Upper lobe of left lung (tissue), 4 donors: ENCODE measurements around the gene TRAPPC1.

ENCODE experiments used
- CTCF ChIP-seq, 6 experiments: fragments of 450-650 bp in 4 of 6; fragments of 200-600 bp in 2 of 6; sonication (generic) in 2 of 6; IDR thresholded peaks; one replicate each; pipeline ENCODE4 v1.5.1; 2016 to 2019; ENCODE audit warnings: antibody characterized with exemption in 6 of 6
- EP300 ChIP-seq, 4 donors: sonication (generic); formaldehyde crosslinking; IDR thresholded peaks; one replicate each; pipeline ENCODE4 v1.5.1; 2017; ENCODE audit warnings: antibody characterized with exemption in 4 of 4, control low read depth in 2 of 4
- POLR2A ChIP-seq, 4 donors: fragments of 450-650 bp; IDR thresholded peaks; one replicate each; pipeline ENCODE4 v1.5.1; 2016 to 2017; ENCODE audit warnings: antibody characterized with exemption in 4 of 4, mild to moderate bottlenecking in 2 of 4
- POLR2AphosphoS5 ChIP-seq, 2 donors: sonication (generic); formaldehyde crosslinking; IDR thresholded peaks; one replicate each; pipeline ENCODE4 v1.5.1; 2017; ENCODE audit warnings: antibody characterized with exemption in 2 of 2

- TF ChIP-seq CTCF (IDR thresholded peaks at IDR 0.05) = peak in 4 of 6 experiments; percentile 39 to 54 (median 40)
- TF ChIP-seq POLR2A (IDR thresholded peaks at IDR 0.05) = peak in 3 of 4 donors; percentile 38 to 74 (median 55)
- TF ChIP-seq EP300 (IDR thresholded peaks at IDR 0.05) = no peak
- TF ChIP-seq POLR2AphosphoS5 (IDR thresholded peaks at IDR 0.05) = peak; percentile 61 to 74
Measured at GRCh38 chr17:7915611-7916384, 15.9 kb downstream of the TRAPPC1 start, which contains the start of gene RNF227.
